Jurkat, Clone E6-1 (cell line): ENCODE data around the gene KIAA0232.

ENCODE experiments used
- DNase-seq: peaks from one replicate; pipeline ENCODE4 v3.0.0-alpha.2; 2011; ENCODE audit warnings: low read depth, low spot score
- H3K4me3 ChIP-seq: 2 replicates; pipeline ENCODE4 v1.5.1; 2011; ENCODE audit warnings: mild to moderate bottlenecking, low read length, control low read depth, moderate library complexity

Gene KIAA0232

DNA sequence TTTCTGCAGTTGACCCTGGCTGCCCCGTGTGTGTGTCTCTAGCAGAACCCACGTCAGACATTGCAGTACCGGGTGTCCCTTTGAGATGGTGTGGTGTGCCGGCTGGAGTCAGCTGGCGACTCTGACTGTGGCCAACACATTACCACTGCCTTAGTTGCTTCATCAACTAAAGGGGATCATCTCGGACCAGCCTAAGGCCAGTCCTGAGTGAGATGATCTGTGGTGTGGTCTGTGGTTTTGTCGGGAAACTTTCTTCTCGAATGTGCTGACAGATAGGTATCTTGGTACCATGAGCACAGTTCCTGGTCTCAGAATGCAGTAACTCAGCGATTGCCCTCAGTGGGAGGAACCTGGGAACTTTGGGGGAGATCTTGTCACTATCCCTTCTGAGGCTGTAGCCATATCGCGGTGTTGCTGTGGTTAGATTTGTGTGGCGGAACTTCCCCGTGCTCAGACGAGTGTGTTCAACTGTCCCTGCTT is 142.9 kb downstream of the KIAA0232 start:
- H3K4me3 ChIP-seq: no peak overlapping the region
- no peak for DNase-seq

DNA sequence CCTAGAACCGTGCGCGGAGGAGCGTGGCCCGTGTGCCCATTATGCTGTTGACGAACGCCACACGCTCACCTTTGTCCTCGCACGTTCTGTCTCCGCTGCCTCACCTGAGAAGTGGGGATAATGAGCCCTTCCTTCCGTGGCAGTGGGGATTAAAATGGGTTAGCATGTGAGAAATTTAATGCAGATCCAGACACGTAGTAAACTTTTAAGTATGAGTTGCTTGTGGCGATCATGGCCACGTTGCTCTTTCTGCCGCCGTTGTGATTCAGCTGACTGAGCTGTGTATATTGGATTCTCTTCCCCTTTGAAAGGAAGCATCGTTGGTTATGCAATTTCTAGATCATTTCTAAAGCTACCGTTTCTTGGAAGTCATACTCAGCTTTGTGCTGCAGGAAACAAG is 143.6 kb downstream of the KIAA0232 start:
- no peak overlapping the region for H3K4me3 ChIP-seq
- no peak for DNase-seq

DNA sequence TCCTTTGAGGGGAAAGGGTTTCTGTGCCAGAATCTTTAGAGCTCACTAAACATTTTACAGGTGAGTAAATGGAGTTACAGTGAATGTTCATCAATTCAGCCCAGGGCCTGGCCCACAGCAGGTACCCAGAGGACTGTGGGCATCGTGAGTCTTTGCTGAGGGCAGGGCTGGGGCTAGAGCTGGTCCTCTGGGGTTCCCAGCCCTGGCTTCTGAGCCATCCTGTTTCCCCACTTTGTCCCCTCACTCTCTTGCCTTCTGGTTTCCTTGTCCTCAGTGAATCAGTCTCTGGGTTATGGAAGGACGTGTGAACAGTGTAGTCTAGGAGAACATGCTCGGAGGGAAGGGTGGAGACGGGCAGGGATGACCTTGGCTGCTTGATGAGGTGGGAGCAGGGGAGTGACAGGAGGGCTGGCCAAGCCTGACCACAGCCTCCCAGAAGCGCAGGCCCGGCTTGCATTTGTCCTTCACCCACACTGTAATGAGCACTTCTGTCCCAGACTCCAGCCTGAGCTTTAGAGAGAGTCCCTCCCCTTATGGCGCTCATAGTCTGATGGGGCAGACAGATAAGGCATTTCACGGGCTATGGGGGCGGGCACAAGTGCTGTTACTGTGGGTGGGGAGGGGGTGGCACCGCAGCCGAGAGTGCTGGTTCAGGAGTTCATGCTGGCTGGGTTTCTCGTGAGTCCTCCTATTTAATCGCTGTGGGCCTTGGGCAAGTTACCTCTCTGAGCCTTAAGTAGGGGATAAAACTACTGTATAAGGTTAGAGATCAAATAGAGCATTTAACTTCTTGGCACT is 144.4 kb downstream of the KIAA0232 start:
- peak; percentile 72 for DNase-seq
- H3K4me3 ChIP-seq: peak overlapping the region; percentile 42

DNA sequence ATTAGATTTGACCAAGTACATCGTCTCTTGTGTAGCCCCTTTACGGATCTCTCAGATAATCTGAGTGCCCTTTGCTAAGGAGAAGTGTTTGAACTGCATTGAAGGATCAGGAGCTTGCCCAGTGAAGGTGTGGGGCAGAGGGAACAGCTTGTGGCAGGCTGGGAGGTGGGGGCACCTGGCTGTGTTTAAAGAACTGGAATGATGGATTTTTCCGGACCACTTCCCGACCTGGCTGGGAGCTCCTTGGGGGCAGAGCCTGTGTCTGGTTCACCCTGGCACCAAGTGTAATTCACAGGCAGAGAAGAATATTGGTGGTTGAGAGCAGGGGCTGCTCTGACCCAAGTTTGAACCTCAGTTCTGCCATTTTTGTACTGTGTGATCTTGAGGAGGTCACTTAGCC is 145.6 kb downstream of the KIAA0232 start:
- H3K4me3 ChIP-seq: no peak overlapping the region

DNA sequence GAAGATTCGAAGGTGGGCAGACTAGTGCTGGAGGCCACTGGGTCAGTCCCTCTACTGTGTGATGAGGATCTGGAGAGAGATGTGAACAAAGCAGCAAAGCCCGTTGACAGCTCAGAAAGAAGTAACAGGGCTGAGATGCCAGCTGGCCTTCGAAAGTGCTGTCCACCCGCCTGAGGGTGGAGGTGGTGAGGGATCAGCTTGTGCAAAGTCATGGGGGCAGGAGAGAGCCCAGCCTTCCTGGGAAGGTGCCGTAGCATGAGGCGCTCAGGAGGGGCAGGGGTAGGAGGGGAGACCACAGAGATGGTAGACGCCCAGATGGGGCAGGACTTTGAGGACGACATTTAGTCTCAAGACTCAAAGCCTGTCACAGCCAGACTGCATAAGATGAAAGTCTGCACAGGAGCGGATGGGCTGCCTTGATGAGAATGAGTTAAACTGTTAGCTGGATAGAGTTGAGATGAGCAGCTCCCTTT is 146.8 kb downstream of the KIAA0232 start:
- no peak for DNase-seq
- H3K4me3 ChIP-seq: no peak overlapping the region

More for the DNA sequence above, 145.6 kb downstream of the KIAA0232 start:
- no peak for DNase-seq

DNA sequence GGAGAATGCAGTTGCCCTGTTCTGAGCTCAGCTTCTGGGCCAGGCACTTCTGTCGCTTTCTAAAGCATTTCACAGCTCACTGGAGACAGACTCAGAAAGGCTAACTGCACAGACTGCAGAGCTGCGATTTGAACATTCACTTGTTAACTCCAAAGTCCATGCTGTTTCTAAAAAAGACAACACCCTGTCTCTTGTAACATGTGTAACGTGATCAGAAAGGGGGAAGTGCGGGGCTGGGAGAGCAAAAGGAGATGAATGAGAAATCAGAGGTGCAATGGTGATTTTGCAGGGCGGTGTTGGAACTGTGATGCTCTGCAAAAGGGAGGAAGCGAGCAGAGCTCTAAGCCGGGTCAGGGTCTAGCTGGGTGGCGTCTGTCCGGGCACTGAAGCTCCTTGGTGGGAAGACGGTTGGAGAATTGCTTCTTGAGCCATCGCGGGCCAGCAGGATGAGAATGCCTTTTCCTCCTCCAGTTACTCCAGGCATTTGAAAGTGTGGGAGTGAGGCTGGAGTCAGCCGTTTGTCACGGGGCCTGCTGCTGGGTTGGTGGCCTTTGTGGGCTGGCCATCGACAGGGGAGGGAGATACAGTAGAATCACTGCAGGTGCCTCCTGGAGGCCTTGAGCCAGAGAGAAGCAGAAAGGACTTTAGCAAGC is 147.4 kb downstream of the KIAA0232 start:
- no peak for DNase-seq
- H3K4me3 ChIP-seq: no peak overlapping the region

DNA sequence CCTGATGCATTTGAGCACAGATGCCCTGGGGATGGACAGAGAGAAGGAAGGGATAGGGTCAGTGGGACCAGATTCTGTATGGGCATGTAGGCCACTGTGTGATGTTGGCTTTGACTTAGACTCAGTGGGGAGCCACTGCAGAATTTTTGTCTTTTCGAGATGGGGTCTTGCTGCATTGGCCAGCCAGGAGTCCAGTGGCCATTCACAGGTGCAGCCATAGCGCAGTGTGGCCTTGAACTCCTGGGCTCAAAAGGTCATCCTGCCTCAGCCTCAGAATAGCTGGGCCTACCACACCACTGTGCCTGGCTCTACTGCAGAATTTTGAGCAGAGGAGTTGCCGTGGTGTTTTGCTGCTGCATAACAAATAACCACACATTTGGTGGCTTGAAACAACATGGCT is 149.9 kb downstream of the KIAA0232 start:
- no peak overlapping the region for H3K4me3 ChIP-seq
- no peak for DNase-seq

DNA sequence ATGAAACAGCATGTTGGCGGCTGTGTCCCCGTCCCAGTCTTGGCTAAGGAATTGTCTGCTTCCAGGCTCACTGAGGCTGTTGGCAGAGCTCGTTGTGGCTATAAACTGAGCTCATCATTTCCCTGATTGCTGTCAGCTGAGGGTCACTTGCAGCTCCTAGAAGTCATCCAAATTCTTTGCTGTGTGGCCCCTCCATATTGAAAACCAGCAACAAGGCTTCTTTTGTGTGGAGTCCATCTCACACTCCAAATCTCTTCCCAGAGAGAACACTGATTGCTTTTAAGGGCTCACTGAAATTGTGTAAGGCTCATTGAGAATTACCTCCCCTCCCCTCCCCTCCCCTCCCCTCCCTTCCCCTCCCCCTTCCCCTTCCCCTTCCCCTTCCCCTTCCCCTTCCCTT is 150.4 kb downstream of the KIAA0232 start:
- no peak for DNase-seq
- no peak overlapping the region for H3K4me3 ChIP-seq
